ENCODE results near the gene HYAL3. TPM values are rescaled to one million over a fixed set of nuclear protein-coding genes. Genes with fewer than 3 reads are reported as not detected.

Gene HYAL3
- total and polyA plus RNA-seq, 2 of the 13 experiments (the other 11 are each of a cell fraction or from before 2014, with no cell fraction given) = 5.5 to 10.4 TPM

GRCh38 chr3:50299638-50299928, 378 bp upstream of the HYAL3 start (continued):
- TF ChIP-seq FOXP4 (CRISPR knock-in tag; IDR thresholded peaks at IDR 0.05) (peak; percentile 50), NCOA5 (CRISPR knock-in tag; IDR thresholded peaks at IDR 0.05) (0 out of 2 replicates have a peak, but pooled peaks have one; percentile 14), KLF13 (CRISPR knock-in tag; IDR thresholded peaks at IDR 0.05) (no peak), ATF1 (CRISPR knock-in tag; IDR thresholded peaks at IDR 0.05) (peak; percentile 82), CEBPG (CRISPR knock-in tag; IDR thresholded peaks at IDR 0.05) (no peak), NR2F2 (IDR thresholded peaks at IDR 0.05; ENCODE audit: borderline replicate concordance, low read depth) (0 out of 2 replicates have a peak, but pooled peaks have one; percentile 26), FOXA1 (IDR thresholded peaks at IDR 0.05) (no peak), FOXA1 (CRISPR knock-in tag; IDR thresholded peaks at IDR 0.05) (peak; percentile 81), TFAP4 (IDR thresholded peaks at IDR 0.05; ENCODE audit: borderline replicate concordance, low read depth) (peak; percentile 63; the same call in 1 of the 2 replicates), ZBTB10 (CRISPR knock-in tag; IDR thresholded peaks at IDR 0.05; ENCODE audit: borderline replicate concordance) (peak; percentile 38; the same call in 1 of the 2 replicates), ZNF546 (CRISPR knock-in tag; conservative IDR thresholded peaks at IDR 0.05) (0 out of 2 replicates have a peak, but pooled peaks have one; percentile 3), HNF4A (CRISPR knock-in tag; IDR thresholded peaks at IDR 0.05) (peak; percentile 75), TFDP1 (CRISPR knock-in tag; IDR thresholded peaks at IDR 0.05; ENCODE audit: borderline replicate concordance) (peak; percentile 16; the same call in 1 of the 2 replicates), ATF2 (CRISPR knock-in tag; IDR thresholded peaks at IDR 0.05) (peak; percentile 50), FOXP1 (IDR thresholded peaks at IDR 0.05) (no peak), FOXP1 (CRISPR knock-in tag; IDR thresholded peaks at IDR 0.05) (peak; percentile 51; the same call in 1 of the 2 replicates), ZNF674 (CRISPR knock-in tag; IDR thresholded peaks at IDR 0.05; ENCODE audit: low read depth) (no peak), FOSL2 (CRISPR knock-in tag; IDR thresholded peaks at IDR 0.05) (no peak), NR1H2 (CRISPR knock-in tag; IDR thresholded peaks at IDR 0.05; ENCODE audit: borderline replicate concordance, low read depth) (no peak), ISL2 (CRISPR knock-in tag; IDR thresholded peaks at IDR 0.05) (0 out of 2 replicates have a peak, but pooled peaks have one; percentile 15), SALL1 (CRISPR knock-in tag; IDR thresholded peaks at IDR 0.05) (peak; percentile 33), ZNF12 (CRISPR knock-in tag; IDR thresholded peaks at IDR 0.05) (no peak)
